Liver (tissue), 9 donors: ENCODE measurements around the gene LCN10. TPM values are rescaled to one million over a fixed set of nuclear protein-coding genes. Genes with fewer than 3 reads are reported as not detected.
"Not testable (repeated sequence)": the region's sequence is repeated elsewhere in the genome, so short reads cannot be mapped to it uniquely, and the experiment has no call there.

Experiments
- DNase-seq: peaks from one replicate; pipeline ENCODE4 v3.0.0-alpha.2; 2017; ENCODE audit warnings: low spot score
- H3K27ac ChIP-seq, 2 donors: one replicate each; pipeline ENCODE4 v1.7.0; 2013; ENCODE audit warnings: inconsistent platforms in 2 of 2, low read length in 2 of 2, control low read depth in 1 of 2, low read depth in 1 of 2, mild to moderate bottlenecking in 1 of 2
- H3K27me3 ChIP-seq, 4 donors: one replicate each; pipeline versions ENCODE4 v1.6.1 to v1.7.0; 2013; ENCODE audit warnings: low read length in 3 of 4, inconsistent platforms in 1 of 4, mild to moderate bottlenecking in 1 of 4, moderate library complexity in 1 of 4; ENCODE audit not compliant: control insufficient read depth in 4 of 4, insufficient read depth in 4 of 4
- H3K36me3 ChIP-seq, 4 donors: one replicate each; pipeline versions ENCODE4 v1.6.1 to v1.7.0; 2013; ENCODE audit warnings: low read length in 3 of 4, mild to moderate bottlenecking in 3 of 4, low read depth in 1 of 4, moderate library complexity in 1 of 4; ENCODE audit not compliant: control insufficient read depth in 4 of 4, insufficient read depth in 3 of 4
- H3K4me1 ChIP-seq, 4 donors: one replicate each; pipeline versions ENCODE4 v1.6.1 to v1.7.0; 2013; ENCODE audit warnings: low read length in 3 of 4, mild to moderate bottlenecking in 3 of 4, moderate library complexity in 1 of 4; ENCODE audit not compliant: control insufficient read depth in 4 of 4, insufficient read depth in 4 of 4
- H3K4me3 ChIP-seq, 3 donors: one replicate each; pipeline versions ENCODE4 v1.6.1 to v1.7.0; 2013; ENCODE audit warnings: low read length in 3 of 3, control low read depth in 1 of 3, low read depth in 1 of 3, mild to moderate bottlenecking in 1 of 3
- H3K9ac ChIP-seq, 2 donors: one replicate each; pipeline ENCODE4 v1.7.0; 2013; ENCODE audit warnings: low read length in 2 of 2, mild to moderate bottlenecking in 2 of 2, moderate library complexity in 2 of 2, control low read depth in 1 of 2, low read depth in 1 of 2
- H3K9me3 ChIP-seq, 4 donors: one replicate each; pipeline versions ENCODE4 v1.6.1 to v1.7.0; 2013; ENCODE audit warnings: low read length in 3 of 4; ENCODE audit not compliant: control insufficient read depth in 4 of 4
- EGR1 ChIP-seq, 2 donors: IDR thresholded peaks; 2 replicates each; pipeline ENCODE4 v1.6.1; 2016 to 2018; ENCODE audit warnings: antibody characterized with exemption in 2 of 2, low read depth in 2 of 2
- FOXA1 ChIP-seq: IDR thresholded peaks from 2 replicates; pipeline ENCODE4 v1.6.1; 2016; ENCODE audit warnings: antibody characterized with exemption
- FOXA2 ChIP-seq: IDR thresholded peaks from 2 replicates; pipeline ENCODE4 v1.6.1; 2016; ENCODE audit warnings: antibody characterized with exemption
- GABPA ChIP-seq, 2 donors: IDR thresholded peaks in 1 of 2; conservative IDR thresholded peaks in 1 of 2; 2 replicates each; pipeline ENCODE4 v1.6.1; 2016; ENCODE audit warnings: antibody characterized with exemption in 2 of 2, mild to moderate bottlenecking in 1 of 2, moderate library complexity in 1 of 2
- HNF4A ChIP-seq, 2 donors: conservative IDR thresholded peaks; 2 replicates each; pipeline ENCODE4 v1.6.1; 2016; ENCODE audit warnings: antibody characterized with exemption in 2 of 2, mild to moderate bottlenecking in 2 of 2
- HNF4G ChIP-seq: IDR thresholded peaks from 2 replicates; pipeline ENCODE4 v1.6.1; 2016; ENCODE audit warnings: antibody characterized with exemption
- JUND ChIP-seq, 2 donors: IDR thresholded peaks; 2 replicates each; pipeline ENCODE4 v1.6.1; 2016; ENCODE audit warnings: antibody characterized with exemption in 2 of 2
- NR2F2 ChIP-seq: IDR thresholded peaks from 2 replicates; pipeline ENCODE4 v1.6.1; 2016; ENCODE audit warnings: antibody characterized with exemption
- RAD21 ChIP-seq, 2 donors: IDR thresholded peaks; 2 replicates each; pipeline ENCODE4 v1.6.1; 2016; ENCODE audit warnings: antibody characterized with exemption in 2 of 2, mild to moderate bottlenecking in 2 of 2
- RXRA ChIP-seq, 2 donors: IDR thresholded peaks; 2 replicates each; pipeline ENCODE4 v1.6.1; 2017 to 2018; ENCODE audit warnings: antibody characterized with exemption in 2 of 2, mild to moderate bottlenecking in 1 of 2
- SP1 ChIP-seq: IDR thresholded peaks from 2 replicates; pipeline ENCODE4 v1.6.1; 2018; ENCODE audit warnings: antibody characterized with exemption, mild to moderate bottlenecking
- TAF1 ChIP-seq: conservative IDR thresholded peaks from 2 replicates; pipeline ENCODE4 v1.6.1; 2016; ENCODE audit warnings: antibody characterized with exemption, mild to moderate bottlenecking
- YY1 ChIP-seq: IDR thresholded peaks from 2 replicates; pipeline ENCODE4 v1.6.1; 2016; ENCODE audit warnings: antibody characterized with exemption, mild to moderate bottlenecking
- WGBS: extraction: QIAGEN DNeasy Blood & Tissue Kit; methylation state at CpG from one replicate; pipeline ENCODE4 v1.1.7; 2013; 5-methylcytosine and 5-hydroxymethylcytosine counted together
- polyA plus RNA-seq, 2 donors: library from polyadenylated mRNA; stranded (reverse) in 1 of 2; unstranded in 1 of 2; fragments of 200-250 nt in 1 of 2; fragments of >200 nt in 1 of 2; fragmentation: Nextera tagmentation in 1 of 2; extraction: Ambion mirVana in 1 of 2; gene quantifications; one replicate each; pipeline versions ENCODE4 v1.2.1 to v1.2.3, GENCODE V29; 2013 to 2015
- total RNA-seq, 2 donors: library from RNA; depleted of rRNA; stranded (reverse); fragments of >200 nt; gene quantifications; one replicate each; pipeline ENCODE4 v1.2.3, GENCODE V29; 2014
- TF ChIP-seq, protein P1 (sequence below): IDR thresholded peaks from 2 replicates; pipeline ENCODE4 v1.6.1; 2016; ENCODE audit warnings: antibody characterized with exemption
- TF ChIP-seq, protein P2 (sequence below): IDR thresholded peaks from 2 replicates; pipeline ENCODE4 v1.6.1; 2016; ENCODE audit warnings: antibody characterized with exemption
- TF ChIP-seq, protein P3 (sequence below): fragments of 150-350 bp; IDR thresholded peaks from 2 replicates; pipeline ENCODE4 v1.5.1; 2017; ENCODE audit warnings: improper control_type of control experiment, low read depth, low read length; ENCODE audit not compliant: missing input control
- TF ChIP-seq, protein P4 (sequence below): IDR thresholded peaks from 2 replicates; pipeline ENCODE4 v1.6.1; 2016; ENCODE audit warnings: antibody characterized with exemption, mild to moderate bottlenecking
- donor health status: healthy.
- donor health status: healthy.
- donor health status: healthy.
- donor health status: healthy.
- donor health status: healthy.

The LCN10 gene
- total and polyA plus RNA-seq, 4 donors = 0.08 to 0.14 (median 0.11) TPM

DNA sequence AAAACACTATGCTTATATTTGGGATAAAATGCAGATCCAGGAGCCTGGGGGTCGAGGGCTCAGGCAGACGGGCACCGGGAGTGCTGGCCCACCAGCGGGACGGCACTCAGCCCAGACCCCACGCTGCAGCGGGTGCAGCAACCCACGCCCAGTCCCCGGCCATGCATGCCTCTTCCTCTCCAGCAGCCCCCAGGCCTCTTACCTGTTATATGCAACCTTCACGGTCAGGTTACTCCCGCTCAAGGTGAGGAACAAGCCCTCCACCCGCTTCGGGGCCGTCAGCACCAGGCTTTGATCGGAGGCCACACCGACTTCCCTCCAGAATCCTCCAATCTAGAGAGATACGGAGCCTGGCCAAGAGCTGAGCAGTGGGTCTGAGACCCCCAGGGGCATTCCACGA is 14.1 kb upstream of the LCN10 start (continued):
- TF ChIP-seq, protein P1, sequence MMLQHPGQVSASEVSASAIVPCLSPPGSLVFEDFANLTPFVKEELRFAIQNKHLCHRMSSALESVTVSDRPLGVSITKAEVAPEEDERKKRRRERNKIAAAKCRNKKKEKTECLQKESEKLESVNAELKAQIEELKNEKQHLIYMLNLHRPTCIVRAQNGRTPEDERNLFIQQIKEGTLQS = no peak
- TF ChIP-seq SP1 (no peak), FOXA1 (no peak), YY1 (no peak)

DNA sequence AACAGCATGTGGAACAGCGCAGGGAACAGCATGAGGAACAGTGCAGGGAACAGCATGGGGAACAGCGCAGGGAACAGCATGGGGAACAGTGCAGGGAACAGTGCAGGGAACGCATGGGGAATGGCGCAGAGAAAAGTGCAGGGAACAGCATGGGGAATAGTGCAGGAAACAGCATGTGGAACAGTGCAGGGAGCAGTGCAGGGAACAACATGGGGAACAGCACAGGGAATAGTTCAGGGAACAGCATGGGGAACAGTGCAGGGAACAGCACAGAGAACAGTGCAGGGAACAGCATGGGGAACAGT is 13.3 kb upstream of the LCN10 start:
- H3K27me3 ChIP-seq = no peaks in the 10 kb centered on the region
- peaks cover 0 to 8% (median 1%) of the 10 kb centered on the region in 4 donors for H3K9me3 ChIP-seq
- no peak overlapping the region for H3K9ac ChIP-seq
- H3K4me3 ChIP-seq = no peak overlapping the region
- 96% methylated on average over 4 of the region's 4 CpGs for WGBS
- H3K36me3 ChIP-seq = no peaks in the 10 kb centered on the region
- TF ChIP-seq GABPA (IDR thresholded peaks at IDR 0.05 in 1 of 2, conservative IDR thresholded peaks at IDR 0.05 in 1 of 2) = no peak
- TF ChIP-seq TAF1 = no peak
- no peak for TF ChIP-seq SP1
- TF ChIP-seq RAD21 (IDR thresholded peaks at IDR 0.05) = no peak
- no peak for TF ChIP-seq FOXA1
- no peak for TF ChIP-seq YY1
- no peak for TF ChIP-seq JUND (IDR thresholded peaks at IDR 0.05)
- no peak for TF ChIP-seq HNF4G
- TF ChIP-seq, protein P2, sequence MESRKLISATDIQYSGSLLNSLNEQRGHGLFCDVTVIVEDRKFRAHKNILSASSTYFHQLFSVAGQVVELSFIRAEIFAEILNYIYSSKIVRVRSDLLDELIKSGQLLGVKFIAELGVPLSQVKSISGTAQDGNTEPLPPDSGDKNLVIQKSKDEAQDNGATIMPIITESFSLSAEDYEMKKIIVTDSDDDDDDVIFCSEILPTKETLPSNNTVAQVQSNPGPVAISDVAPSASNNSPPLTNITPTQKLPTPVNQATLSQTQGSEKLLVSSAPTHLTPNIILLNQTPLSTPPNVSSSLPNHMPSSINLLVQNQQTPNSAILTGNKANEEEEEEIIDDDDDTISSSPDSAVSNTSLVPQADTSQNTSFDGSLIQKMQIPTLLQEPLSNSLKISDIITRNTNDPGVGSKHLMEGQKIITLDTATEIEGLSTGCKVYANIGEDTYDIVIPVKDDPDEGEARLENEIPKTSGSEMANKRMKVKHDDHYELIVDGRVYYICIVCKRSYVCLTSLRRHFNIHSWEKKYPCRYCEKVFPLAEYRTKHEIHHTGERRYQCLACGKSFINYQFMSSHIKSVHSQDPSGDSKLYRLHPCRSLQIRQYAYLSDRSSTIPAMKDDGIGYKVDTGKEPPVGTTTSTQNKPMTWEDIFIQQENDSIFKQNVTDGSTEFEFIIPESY = no peak
- no peak for TF ChIP-seq HNF4A (conservative IDR thresholded peaks at IDR 0.05)
- TF ChIP-seq RXRA (IDR thresholded peaks at IDR 0.05) = no peak
- TF ChIP-seq FOXA2 = no peak
- no peak for TF ChIP-seq NR2F2
- no peak for TF ChIP-seq EGR1 (IDR thresholded peaks at IDR 0.05; ENCODE audit: low read depth in 2 of 2)
- TF ChIP-seq, protein P3, sequence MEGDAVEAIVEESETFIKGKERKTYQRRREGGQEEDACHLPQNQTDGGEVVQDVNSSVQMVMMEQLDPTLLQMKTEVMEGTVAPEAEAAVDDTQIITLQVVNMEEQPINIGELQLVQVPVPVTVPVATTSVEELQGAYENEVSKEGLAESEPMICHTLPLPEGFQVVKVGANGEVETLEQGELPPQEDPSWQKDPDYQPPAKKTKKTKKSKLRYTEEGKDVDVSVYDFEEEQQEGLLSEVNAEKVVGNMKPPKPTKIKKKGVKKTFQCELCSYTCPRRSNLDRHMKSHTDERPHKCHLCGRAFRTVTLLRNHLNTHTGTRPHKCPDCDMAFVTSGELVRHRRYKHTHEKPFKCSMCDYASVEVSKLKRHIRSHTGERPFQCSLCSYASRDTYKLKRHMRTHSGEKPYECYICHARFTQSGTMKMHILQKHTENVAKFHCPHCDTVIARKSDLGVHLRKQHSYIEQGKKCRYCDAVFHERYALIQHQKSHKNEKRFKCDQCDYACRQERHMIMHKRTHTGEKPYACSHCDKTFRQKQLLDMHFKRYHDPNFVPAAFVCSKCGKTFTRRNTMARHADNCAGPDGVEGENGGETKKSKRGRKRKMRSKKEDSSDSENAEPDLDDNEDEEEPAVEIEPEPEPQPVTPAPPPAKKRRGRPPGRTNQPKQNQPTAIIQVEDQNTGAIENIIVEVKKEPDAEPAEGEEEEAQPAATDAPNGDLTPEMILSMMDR = no peak
- TF ChIP-seq, protein P4, sequence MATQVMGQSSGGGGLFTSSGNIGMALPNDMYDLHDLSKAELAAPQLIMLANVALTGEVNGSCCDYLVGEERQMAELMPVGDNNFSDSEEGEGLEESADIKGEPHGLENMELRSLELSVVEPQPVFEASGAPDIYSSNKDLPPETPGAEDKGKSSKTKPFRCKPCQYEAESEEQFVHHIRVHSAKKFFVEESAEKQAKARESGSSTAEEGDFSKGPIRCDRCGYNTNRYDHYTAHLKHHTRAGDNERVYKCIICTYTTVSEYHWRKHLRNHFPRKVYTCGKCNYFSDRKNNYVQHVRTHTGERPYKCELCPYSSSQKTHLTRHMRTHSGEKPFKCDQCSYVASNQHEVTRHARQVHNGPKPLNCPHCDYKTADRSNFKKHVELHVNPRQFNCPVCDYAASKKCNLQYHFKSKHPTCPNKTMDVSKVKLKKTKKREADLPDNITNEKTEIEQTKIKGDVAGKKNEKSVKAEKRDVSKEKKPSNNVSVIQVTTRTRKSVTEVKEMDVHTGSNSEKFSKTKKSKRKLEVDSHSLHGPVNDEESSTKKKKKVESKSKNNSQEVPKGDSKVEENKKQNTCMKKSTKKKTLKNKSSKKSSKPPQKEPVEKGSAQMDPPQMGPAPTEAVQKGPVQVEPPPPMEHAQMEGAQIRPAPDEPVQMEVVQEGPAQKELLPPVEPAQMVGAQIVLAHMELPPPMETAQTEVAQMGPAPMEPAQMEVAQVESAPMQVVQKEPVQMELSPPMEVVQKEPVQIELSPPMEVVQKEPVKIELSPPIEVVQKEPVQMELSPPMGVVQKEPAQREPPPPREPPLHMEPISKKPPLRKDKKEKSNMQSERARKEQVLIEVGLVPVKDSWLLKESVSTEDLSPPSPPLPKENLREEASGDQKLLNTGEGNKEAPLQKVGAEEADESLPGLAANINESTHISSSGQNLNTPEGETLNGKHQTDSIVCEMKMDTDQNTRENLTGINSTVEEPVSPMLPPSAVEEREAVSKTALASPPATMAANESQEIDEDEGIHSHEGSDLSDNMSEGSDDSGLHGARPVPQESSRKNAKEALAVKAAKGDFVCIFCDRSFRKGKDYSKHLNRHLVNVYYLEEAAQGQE = no peak
- H3K4me1 ChIP-seq = no peaks in the 10 kb centered on the region
- DNase-seq = no peak
- no peak overlapping the region for H3K27ac ChIP-seq

DNA sequence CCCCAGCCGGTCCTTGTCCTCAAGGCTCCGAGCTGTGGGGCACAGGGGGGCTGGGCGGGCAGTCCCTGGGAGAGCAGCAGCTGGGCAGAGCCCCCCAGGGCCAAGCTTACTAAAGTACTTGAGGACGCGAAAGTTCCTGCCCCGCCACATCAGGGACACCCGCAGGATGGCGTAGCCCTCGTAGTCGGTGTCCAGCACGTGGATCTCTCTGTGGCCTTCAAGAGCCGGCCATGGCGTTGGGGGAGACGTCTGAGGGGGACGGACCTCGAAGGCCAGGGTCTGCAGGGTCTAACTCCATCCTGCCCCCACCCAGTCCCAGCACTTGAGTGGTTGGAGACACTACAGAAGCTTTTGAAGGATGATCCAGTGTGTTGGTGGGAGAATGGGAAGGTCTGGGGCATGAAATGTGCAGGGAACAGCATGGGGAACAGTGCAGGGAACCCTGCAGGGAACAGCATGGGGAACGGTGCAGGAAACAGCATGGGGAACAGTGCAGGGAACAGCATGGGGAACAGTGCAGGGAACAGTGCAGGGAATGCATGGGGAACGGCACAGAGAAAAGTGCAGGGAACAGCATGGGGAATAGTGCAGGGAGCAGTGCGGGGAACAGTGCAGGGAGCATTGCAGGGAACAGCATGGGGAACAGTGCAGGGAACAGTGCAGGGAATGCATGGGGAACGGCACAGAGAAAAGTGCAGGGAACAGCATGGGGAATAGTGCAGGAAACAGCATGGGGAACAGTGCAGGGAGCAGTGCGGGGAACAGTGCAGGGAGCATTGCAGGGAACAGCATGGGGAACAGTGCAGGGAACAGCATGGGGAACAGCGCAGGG is 12.8 kb upstream of the LCN10 start:
- not testable (repeated sequence) for H3K9ac ChIP-seq, H3K36me3 ChIP-seq, H3K27me3 ChIP-seq, H3K4me1 ChIP-seq, H3K27ac ChIP-seq, H3K4me3 ChIP-seq, DNase-seq
- H3K9me3 ChIP-seq = peaks cover 0 to 10% (median 1%) of the 10 kb centered on the region in 4 donors
- WGBS = 94% methylated on average over 22 of the region's 22 CpGs
